K562 (cell line): ENCODE measurements around the gene NXPH4. TPM values are rescaled to one million over a fixed set of nuclear protein-coding genes. Genes with fewer than 3 reads are reported as not detected.

Source experiments
- CC2D1A ChIP-seq: fragments of 450-650 bp; IDR thresholded peaks from 2 replicates; pipeline ENCODE4 v1.6.1; 2017; ENCODE audit warnings: mild to moderate bottlenecking
- CREM ChIP-seq: IDR thresholded peaks from 2 replicates; pipeline ENCODE4 v1.6.1; 2014; ENCODE audit warnings: antibody characterized with exemption, low read depth
- DMBX1 ChIP-seq: fragments of 250-450 bp; sonication (Bioruptor Pico); IDR thresholded peaks from 2 replicates; pipeline ENCODE4 v1.8.0; 2022; ENCODE audit warnings: inconsistent platforms, mild to moderate bottlenecking, moderate library complexity, borderline replicate concordance
- DNMT1 ChIP-seq: fragments of 450-650 bp; IDR thresholded peaks from 2 replicates; pipeline ENCODE4 v1.6.1; 2016; ENCODE audit warnings: antibody characterized with exemption, mild to moderate bottlenecking
- ETV5 ChIP-seq: sonication (generic); formaldehyde crosslinking; IDR thresholded peaks from 2 replicates; pipeline ENCODE4 v1.4.0; 2020; ENCODE audit warnings: low read depth, mild to moderate bottlenecking, missing genetic modification reagents
- FOXA3 ChIP-seq, 2 experiments: fragments of 450-650 bp in 1 of 2; sonication (generic) in 1 of 2; formaldehyde crosslinking; IDR thresholded peaks in 1 of 2; conservative IDR thresholded peaks in 1 of 2; 2 replicates each; pipeline versions ENCODE4 v1.4.0 to v1.8.0; 2020 to 2022; ENCODE audit warnings: mild to moderate bottlenecking in 2 of 2, missing genetic modification reagents in 1 of 2
- FOXK1 ChIP-seq: sonication (generic); formaldehyde crosslinking; IDR thresholded peaks from 2 replicates; pipeline ENCODE4 v1.8.0; 2022; ENCODE audit warnings: missing genetic modification reagents, mild to moderate bottlenecking, borderline replicate concordance
- GATAD2B ChIP-seq: fragments of 450-650 bp; IDR thresholded peaks from 2 replicates; pipeline ENCODE4 v1.6.1; 2017; ENCODE audit warnings: mild to moderate bottlenecking, borderline replicate concordance
- HMBOX1 ChIP-seq: sonication (generic); IDR thresholded peaks from 2 replicates; pipeline ENCODE4 v1.6.1; 2016
- HNRNPLL ChIP-seq: fragments of 200-400 bp; formaldehyde crosslinking; IDR thresholded peaks from 2 replicates; pipeline ENCODE4 v1.6.1; 2017; ENCODE audit warnings: low read length, low read depth, mild to moderate bottlenecking; ENCODE audit not compliant: poor library complexity, severe bottlenecking
- NR2C1 ChIP-seq, 2 experiments: fragments of 450-650 bp; IDR thresholded peaks; 2 replicates each; pipeline ENCODE4 v1.6.1; 2017; ENCODE audit warnings: mild to moderate bottlenecking in 2 of 2, antibody characterized with exemption in 1 of 2, inconsistent platforms in 1 of 2, missing compliant biosample characterization in 1 of 2, missing genetic modification characterization in 1 of 2
- POLR2AphosphoS2 ChIP-seq: IDR thresholded peaks from 2 replicates; pipeline ENCODE4 v1.6.1; 2012; ENCODE audit warnings: low read length, improper control_type of control experiment
- SMAD4 ChIP-seq: fragments of 250-450 bp; sonication (Bioruptor Pico); conservative IDR thresholded peaks from 2 replicates; pipeline ENCODE4 v1.8.0; 2021; ENCODE audit warnings: inconsistent platforms, mild to moderate bottlenecking, moderate library complexity
- TRIM24 ChIP-seq, 2 experiments: fragments of 450-650 bp; IDR thresholded peaks; 2 replicates each; pipeline ENCODE4 v1.6.1; 2016
- TSC22D4 ChIP-seq: fragments of 450-650 bp; IDR thresholded peaks from 2 replicates; pipeline ENCODE4 v1.6.1; 2016; ENCODE audit warnings: missing genetic modification characterization, missing biosample characterization, control low read depth
- USF1 ChIP-seq: sonication (generic); formaldehyde crosslinking; IDR thresholded peaks from 2 replicates; pipeline ENCODE4 v1.9.0; 2022; ENCODE audit warnings: mild to moderate bottlenecking, missing genetic modification reagents
- ZNF384 ChIP-seq: IDR thresholded peaks from 2 replicates; pipeline ENCODE4 v1.6.1; 2012; ENCODE audit warnings: low read depth, low read length, improper control_type of control experiment
- ZNF449 ChIP-seq: fragments of 250-450 bp; sonication (Bioruptor Pico); IDR thresholded peaks from 2 replicates; pipeline ENCODE4 v1.8.0; 2022; ENCODE audit warnings: moderate library complexity, mild to moderate bottlenecking, inconsistent platforms
- ZZZ3 ChIP-seq: fragments of 450-650 bp; IDR thresholded peaks from 2 replicates; pipeline ENCODE4 v1.6.1; 2016; ENCODE audit warnings: antibody characterized with exemption, mild to moderate bottlenecking, moderate library complexity
- polyA plus RNA-seq, 8 experiments: library from polyadenylated mRNA; depleted of rRNA in 4 of 8; stranded (reverse) in 5 of 8; unstranded in 3 of 8; fragments of >200 nt; fragmentation: Nextera tagmentation in 2 of 8; fragmentation: Illumina TruSeq in 1 of 8; extraction: Ambion mirVana in 2 of 8; extraction: Trizol in 1 of 8; gene quantifications; 2 replicates each; pipeline versions ENCODE4 v1.2.1 to v1.2.3, GENCODE V29; 2011 to 2014; ENCODE audit warnings: inconsistent platforms in 1 of 8, missing spikeins in 1 of 8
- total RNA-seq, 7 experiments: library from RNA; depleted of rRNA in 6 of 7; stranded (reverse); fragments of >200 nt in 6 of 7; fragmentation: Illumina TruSeq in 2 of 7; extraction: Trizol in 2 of 7; gene quantifications; 2 replicates each; pipeline versions ENCODE4 v1.2.1 to v1.2.3, GENCODE V29; 2011 to 2021; ENCODE audit warnings: low replicate concordance in 1 of 7
- TF ChIP-seq, protein P1 (sequence below): fragments of 450-650 bp; formaldehyde crosslinking; IDR thresholded peaks from 2 replicates; pipeline ENCODE4 v1.4.0; 2020; ENCODE audit warnings: mild to moderate bottlenecking, mixed read lengths
- TF ChIP-seq, protein P2 (sequence below): fragments of 150-350 bp; conservative IDR thresholded peaks from 2 replicates; pipeline ENCODE4 v1.6.1; 2014; ENCODE audit warnings: low read length

NXPH4 gene
- total and polyA plus RNA-seq, 9 of the 15 experiments (the other 6 are each of a cell fraction or from before 2014, with no cell fraction given) = 0.49 to 2.7 (median 1.1) TPM; not detected in 4

DNA sequence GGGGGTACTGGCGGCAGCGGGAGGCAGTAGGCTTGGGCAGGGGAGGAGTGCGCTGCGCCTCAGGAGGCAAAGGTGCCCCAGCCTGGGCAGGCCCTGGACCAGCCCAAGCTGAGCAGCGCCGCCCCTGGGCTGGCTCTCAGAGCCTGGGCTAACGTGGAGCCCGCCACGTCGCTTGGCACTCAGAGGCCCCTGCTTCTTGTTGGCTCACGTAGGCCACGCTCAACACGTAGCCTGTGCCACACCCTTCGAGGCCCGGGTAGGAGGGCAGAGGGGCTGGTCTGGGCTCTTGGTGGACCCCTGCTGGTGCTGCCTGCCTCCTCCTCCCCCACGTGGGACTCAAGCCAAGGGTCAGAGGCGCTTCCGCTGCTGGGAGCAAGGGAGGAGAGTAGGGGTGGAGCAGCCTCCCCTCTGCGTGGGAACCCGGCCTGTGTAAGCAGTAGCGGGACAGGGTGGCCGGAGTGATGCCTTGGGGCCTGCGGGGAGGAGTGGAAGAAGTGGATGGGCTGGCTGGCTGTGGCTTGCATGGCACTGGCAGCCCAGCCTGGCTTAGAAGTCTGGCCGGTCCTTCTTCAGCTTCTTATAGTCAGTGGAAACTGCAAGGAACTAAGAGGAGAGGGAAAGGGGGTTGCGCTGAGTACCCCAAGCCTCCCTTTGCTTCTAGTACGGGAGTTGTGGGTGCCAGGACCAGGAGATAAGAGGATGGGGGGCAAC is 18.6 kb downstream of the NXPH4 start (continued):
- TF ChIP-seq DMBX1 (CRISPR knock-in tag) (no peak), USF1 (CRISPR knock-in tag) (peak; percentile 40), ZNF449 (CRISPR knock-in tag) (no peak), GATAD2B (0 out of 2 replicates have a peak, but pooled peaks have one; percentile 23), NR2C1 (IDR thresholded peaks at IDR 0.05) (0 out of 2 replicates have a peak, but pooled peaks have one; percentile 14), NR2C1 (tag; IDR thresholded peaks at IDR 0.05) (no peak), TSC22D4 (tag) (no peak), ZZZ3 (no peak), DNMT1 (no peak), SMAD4 (CRISPR knock-in tag) (0 out of 2 replicates have a peak, but pooled peaks have one; percentile 21), POLR2AphosphoS2 (peak; percentile 91; the same call in 1 of the 2 replicates), ETV5 (peak; percentile 85), CC2D1A (no peak), HMBOX1 (no peak), CREM (peak; percentile 20; the same call in 1 of the 2 replicates), TRIM24 (IDR thresholded peaks at IDR 0.05) (no peak), ZNF384 (no peak), FOXA3 (CRISPR knock-in tag; conservative IDR thresholded peaks at IDR 0.05 in 1 of 2, IDR thresholded peaks at IDR 0.05 in 1 of 2) (no peak), FOXK1 (CRISPR knock-in tag) (no peak), HNRNPLL (peak; percentile 30)
- TF ChIP-seq, protein P1, sequence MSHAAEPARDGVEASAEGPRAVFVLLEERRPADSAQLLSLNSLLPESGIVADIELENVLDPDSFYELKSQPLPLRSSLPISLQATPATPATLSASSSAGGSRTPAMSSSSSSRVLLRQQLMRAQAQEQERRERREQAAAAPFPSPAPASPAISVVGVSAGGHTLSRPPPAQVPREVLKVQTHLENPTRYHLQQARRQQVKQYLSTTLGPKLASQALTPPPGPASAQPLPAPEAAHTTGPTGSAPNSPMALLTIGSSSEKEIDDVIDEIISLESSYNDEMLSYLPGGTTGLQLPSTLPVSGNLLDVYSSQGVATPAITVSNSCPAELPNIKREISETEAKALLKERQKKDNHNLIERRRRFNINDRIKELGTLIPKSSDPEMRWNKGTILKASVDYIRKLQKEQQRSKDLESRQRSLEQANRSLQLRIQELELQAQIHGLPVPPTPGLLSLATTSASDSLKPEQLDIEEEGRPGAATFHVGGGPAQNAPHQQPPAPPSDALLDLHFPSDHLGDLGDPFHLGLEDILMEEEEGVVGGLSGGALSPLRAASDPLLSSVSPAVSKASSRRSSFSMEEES (CRISPR knock-in tag) = no peak
- TF ChIP-seq, protein P2, sequence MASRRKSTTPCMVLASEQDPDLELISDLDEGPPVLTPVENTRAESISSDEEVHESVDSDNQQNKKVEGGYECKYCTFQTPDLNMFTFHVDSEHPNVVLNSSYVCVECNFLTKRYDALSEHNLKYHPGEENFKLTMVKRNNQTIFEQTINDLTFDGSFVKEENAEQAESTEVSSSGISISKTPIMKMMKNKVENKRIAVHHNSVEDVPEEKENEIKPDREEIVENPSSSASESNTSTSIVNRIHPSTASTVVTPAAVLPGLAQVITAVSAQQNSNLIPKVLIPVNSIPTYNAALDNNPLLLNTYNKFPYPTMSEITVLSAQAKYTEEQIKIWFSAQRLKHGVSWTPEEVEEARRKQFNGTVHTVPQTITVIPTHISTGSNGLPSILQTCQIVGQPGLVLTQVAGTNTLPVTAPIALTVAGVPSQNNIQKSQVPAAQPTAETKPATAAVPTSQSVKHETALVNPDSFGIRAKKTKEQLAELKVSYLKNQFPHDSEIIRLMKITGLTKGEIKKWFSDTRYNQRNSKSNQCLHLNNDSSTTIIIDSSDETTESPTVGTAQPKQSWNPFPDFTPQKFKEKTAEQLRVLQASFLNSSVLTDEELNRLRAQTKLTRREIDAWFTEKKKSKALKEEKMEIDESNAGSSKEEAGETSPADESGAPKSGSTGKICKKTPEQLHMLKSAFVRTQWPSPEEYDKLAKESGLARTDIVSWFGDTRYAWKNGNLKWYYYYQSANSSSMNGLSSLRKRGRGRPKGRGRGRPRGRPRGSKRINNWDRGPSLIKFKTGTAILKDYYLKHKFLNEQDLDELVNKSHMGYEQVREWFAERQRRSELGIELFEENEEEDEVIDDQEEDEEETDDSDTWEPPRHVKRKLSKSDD = no peak
